Camera-type eye (tissue), 1 donor: ENCODE measurements around the gene ADGRF4. TPM values are rescaled to one million over a fixed set of nuclear protein-coding genes. Genes with fewer than 3 reads are reported as not detected.

Source experiments
- total RNA-seq: library from RNA; depleted of rRNA; stranded (reverse); fragments of >200 nt; gene quantifications from one replicate; pipeline ENCODE4 v1.2.3, GENCODE V29; 2014

The ADGRF4 gene, protein sequence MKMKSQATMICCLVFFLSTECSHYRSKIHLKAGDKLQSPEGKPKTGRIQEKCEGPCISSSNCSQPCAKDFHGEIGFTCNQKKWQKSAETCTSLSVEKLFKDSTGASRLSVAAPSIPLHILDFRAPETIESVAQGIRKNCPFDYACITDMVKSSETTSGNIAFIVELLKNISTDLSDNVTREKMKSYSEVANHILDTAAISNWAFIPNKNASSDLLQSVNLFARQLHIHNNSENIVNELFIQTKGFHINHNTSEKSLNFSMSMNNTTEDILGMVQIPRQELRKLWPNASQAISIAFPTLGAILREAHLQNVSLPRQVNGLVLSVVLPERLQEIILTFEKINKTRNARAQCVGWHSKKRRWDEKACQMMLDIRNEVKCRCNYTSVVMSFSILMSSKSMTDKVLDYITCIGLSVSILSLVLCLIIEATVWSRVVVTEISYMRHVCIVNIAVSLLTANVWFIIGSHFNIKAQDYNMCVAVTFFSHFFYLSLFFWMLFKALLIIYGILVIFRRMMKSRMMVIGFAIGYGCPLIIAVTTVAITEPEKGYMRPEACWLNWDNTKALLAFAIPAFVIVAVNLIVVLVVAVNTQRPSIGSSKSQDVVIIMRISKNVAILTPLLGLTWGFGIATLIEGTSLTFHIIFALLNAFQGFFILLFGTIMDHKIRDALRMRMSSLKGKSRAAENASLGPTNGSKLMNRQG
- total RNA-seq, result 0.33 TPM

DNA sequence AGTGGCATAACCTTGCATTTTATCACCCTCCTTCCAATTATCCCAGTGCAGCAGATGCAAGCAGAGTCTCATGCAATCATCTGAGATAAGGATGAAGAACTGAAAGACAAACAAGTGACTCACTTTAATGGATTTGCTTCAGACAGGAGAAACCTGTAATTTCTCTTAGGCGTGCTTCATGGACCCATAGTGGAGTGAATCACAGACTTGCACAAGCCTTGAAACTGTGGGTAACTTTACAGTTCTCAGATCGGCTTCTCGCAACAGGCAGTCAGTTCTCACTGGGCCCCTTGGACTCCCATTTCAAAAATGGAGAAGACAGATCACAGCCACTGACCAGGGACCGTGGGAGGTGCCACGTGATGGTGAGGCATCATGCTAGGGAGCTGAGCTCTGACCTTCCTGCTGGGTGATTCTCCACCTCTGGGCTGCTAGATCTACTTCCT is at the start of gene ADGRF4:
Gene ADGRF4, plus strand, starts transcription at position 239 of the 446 bp plus-strand sequence. CDS start 8,666 bp downstream, outside the sequence.

Other genes starting within 250 kb of the ADGRF4 start
- 41.7 TPM for gene CD2AP, start 220.8 kb upstream of the ADGRF4 start, total RNA-seq
- 0.33 TPM for gene OPN5, start 83.5 kb downstream of the ADGRF4 start, total RNA-seq